GM19043 (cell line): ENCODE data around the gene MED25.
A peak's percentile ranks its signal among the peaks of the same experiment; 100 is the strongest.

ENCODE experiments used
- ATAC-seq: cut with Tn5 transposase; IDR thresholded peaks from one replicate; pipeline ENCODE4 v1.9.1; 2021; ENCODE audit warnings: low read depth; ENCODE audit not compliant: unreplicated experiment

Gene MED25

DNA sequence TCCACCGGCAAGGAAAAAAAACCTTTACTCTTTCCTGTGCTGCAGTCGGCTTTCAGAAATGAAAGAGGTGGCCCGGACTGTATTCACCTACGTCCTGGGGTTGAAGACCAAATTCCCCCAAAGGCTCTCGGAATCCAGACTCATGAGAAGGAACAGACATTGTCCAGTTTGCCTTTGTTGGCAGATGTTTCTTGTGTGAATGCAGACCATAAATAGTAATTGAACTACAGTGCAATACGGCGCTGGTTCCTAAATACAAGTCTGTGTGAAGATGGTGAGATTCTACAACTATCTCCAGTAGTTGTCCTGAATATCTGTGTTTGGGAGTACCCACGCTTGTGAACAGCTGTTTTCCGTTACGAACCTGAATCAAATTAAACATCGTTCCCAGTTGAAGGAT lies 21.6 kb downstream of the MED25 start:
- no peak for ATAC-seq

DNA sequence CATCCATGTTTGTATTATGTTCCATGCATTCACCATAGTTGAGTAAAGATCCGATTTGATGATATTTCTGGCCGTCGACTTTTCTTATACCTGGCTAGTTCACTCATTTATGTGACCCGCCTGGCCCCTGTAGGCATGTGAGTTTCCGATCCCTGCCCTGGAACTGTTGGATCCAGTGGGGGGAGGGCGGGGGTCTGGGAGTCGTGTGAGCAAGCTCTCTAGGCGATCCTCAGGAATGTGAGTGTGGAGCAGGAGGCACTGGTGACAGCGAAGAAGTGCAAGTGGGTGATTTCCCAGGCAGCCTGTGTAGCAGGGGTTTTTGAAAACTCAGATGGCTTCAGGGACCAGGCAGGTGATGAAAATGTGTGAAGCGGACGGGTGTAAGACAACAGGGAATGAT lies 22.2 kb downstream of the MED25 start:
- ATAC-seq = no peak

DNA sequence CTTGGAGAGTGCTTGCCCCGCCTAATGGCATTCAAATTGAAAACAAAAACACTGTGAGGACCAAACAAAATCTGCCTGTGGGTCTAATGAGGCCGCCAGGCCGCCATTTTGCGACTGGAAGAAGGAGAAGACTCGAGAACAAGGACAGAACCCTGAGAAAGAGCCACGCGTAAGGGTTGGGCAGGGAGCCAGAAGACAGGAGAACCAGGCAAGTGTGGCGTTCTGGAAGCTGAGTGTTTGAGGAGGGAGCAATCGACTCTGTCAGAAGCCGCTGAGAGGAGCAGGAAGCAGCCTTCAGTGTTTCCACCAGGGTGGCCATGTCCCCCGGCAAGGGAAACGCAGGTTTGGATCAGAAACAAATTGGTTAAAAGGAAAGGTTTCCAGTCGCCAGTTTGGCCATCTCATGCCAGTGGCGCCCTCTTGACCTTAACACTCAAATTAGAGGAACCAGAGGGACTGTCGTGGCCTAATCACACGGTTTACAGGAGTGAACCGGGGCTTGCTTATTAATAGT lies 22.7 kb downstream of the MED25 start:
- no peak for ATAC-seq

DNA sequence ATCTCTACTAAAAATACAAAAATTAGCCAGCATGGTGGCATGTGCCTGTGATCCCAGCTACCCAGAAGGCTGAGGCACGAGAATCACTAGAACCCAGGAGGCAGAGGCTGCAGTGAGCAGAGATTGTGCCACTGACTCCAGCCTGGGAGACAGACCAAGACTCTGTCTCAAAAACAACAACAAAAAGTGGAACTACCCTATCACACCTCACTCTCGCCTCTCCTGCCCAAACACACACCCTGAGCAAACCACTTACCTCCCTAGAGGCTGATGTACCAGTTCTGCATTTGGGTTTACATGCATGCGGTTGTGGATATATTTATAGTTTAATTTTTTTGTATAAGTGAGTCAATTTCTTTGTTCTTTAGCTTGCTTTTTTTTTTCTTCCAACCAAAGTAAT lies 25.2 kb downstream of the MED25 start:
- ATAC-seq = no peak

DNA sequence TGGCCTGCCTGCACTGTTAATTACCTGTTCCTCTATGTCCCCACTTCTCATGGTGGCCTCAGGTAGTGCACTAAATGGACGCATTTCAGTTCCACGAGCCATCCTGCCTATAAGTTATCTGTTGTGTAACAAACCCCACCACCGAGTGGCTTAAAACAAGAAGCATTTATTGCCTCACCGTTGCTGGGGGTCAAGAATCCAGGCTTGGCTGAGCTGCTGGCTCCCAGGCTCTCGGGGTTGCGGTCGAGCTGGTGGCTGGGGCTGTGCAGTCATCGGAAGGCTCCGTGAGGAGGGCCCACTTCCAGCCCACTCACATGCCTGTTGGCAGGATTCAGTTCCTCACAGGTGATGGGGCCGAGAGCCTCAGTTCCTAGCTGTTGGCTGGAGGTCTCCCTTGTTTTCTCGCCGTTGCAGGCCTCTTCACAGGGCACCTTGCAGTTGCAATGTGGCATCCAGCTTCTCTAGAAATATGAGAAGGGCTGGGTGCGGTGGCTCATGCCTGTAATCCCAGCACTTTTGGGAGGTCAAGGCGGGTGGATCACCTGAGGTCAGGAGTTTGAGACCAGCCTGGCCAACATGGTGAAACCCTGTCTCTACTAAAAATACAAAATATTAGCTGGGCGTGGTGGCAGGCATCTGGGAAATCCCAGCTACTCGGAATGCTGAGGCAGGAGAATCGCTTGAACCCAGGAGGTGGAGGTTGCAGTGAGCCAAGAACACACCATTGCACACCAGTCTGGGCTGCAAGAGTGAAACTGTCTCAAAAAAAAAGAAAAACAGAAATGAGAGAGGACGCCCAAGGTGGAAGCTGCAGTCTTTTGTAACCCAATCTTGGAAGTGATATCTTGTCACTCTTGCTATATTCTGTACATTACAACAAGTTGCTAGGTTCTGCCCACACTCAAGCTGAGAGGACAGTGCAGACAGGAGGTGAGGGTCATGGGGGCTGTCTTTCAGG lies 26.3 kb downstream of the MED25 start:
- no peak for ATAC-seq

DNA sequence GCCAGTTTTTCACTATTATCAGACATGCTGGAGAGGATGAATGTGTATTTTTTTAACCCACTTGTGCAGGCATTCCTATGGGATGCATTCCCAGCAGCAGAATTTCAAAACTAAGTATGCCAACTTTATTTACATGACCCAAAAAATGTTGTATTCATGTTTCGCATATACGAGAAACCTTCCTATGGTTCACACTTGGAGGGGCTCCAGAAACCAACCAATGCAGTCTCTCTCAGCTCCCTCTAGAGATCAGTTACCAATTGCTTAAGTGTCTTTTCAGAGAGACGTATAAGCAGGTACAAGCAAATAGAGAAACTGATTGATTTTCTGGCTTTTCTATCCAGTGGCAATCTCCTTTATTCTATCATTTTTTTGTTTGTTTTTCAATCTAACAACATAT lies 27.3 kb downstream of the MED25 start:
- no peak for ATAC-seq

DNA sequence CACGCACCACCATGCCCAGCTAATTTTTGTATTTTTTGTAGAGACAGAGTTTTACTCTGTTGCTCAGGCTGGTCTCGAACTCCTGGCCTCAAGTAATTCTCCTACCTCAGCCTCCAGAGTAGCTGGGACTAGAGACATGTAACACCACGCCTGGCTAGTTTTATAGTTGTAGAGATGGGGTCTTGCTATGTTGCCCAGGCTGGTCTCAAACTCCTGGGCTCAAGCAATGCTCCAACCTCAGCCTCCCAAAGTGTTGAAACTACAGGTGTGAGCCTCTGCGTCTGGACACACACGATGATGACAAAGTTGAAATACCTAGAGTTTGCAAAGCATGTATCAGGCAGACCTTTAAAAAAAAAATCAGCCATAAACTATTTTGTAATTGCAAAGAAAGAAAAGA lies 28.3 kb downstream of the MED25 start:
- ATAC-seq = no peak

DNA sequence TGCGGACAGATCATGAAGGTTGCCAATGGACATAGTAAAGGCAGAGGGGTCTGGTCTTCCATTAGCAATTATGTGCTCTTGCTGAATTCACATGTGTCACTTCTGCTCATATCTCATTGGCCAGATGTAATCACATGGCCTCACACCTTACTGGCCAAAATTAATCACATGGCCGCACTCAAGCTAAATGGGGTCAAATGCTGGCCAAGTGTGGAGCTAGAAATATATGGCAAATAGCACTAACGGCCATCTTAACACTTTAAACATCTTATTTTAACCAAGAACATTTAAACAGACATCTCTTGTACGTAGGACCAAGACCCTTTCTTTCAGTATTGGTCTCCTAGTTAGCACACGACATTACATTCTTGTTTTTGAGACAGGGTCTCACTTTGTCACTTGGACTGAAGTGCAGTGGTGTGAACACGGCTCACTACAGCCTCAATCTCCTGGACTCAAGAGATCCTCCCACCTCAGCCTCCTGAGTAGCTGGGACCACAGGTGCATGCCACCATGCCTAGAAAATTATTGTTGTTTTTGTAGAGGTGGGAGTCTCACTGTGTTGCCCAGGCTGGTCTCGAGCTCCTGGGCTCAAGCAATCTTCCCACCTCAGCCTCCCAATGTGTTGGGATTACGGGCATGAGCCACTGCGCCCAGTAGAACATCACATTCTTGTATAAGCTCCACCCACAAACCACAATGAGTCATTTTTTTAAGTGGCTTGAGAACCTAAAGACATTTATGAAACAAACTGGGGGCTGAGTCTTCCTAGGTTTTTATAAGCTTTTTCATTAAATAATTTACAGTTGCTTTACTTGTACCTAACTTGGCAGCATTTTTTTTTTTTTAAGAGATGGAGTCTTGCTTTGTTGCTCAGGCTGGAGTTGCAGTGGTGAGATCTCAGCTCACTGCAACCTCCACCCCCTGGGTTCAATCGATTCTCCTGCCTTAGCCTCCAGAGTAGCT lies 29.9 kb downstream of the MED25 start:
- no peak for ATAC-seq

DNA sequence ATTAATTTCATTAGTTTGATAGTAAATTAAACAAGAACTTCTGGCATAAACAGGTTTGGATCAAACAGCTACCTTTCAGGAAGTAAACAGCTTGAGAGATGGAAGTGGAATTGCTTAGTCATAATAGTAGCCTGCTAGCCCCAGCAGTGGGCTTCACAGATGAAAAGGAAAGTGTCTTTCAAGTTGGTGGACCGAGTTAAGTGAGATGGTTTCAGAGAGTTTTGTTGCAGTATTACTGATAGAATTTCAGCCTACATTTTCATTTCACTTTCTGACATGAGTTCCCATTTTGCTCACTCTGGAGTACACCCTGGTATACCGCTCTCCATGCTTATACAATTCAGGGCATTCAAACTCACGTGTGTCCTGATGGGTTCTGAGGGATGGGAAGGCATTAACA lies 30.8 kb downstream of the MED25 start:
- no peak for ATAC-seq

DNA sequence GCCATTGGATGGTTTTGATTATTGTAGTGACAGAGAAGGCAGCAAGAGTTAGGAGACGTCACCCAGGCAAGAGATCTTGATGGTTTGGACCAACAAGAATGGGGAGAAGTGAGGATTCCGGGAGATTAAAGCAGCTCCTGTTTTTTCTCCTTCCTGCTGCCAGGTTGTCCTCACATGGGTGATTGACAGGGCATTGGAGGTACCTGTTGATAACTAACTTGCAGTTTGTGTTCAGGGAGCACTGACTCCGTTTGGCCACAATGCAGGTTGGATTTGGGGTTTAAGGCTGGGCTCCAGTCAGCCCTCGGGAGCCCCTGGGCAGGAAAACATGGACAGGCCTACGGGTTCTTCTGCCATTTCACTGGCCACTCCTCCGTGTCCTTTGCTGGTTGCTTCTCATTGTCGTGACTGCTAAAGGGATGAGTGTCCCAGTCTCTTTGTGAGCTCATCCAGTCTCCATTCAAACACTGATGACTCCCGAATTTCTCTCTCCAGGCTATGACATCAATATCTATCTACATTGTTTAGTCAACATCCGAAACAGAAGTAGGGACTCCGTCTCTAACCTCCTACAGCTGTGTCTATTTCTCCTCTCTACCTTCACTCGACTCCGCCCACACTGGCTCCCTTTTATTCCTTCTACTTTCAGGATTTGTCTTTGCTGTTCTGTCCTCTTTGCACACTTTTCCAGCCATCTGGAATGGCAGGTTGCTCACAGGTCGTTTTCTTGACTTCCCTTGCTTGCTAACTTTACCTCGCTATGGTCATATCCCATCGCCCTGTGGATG lies 31.5 kb downstream of the MED25 start:
- ATAC-seq = no peak

DNA sequence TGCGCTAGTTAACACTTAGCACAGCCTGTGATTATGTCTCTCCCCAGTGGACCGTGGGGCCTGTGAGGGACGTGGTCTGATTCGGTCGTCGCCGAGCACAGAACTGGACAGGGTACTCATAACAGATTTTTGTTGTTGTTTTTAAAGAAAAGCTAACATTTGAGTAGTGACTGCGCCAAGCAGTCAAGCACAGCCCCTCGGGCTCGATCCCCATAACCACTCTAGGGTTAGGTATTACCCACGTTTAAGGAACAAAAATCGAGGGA lies 32.1 kb downstream of the MED25 start:
- no peak for ATAC-seq

DNA sequence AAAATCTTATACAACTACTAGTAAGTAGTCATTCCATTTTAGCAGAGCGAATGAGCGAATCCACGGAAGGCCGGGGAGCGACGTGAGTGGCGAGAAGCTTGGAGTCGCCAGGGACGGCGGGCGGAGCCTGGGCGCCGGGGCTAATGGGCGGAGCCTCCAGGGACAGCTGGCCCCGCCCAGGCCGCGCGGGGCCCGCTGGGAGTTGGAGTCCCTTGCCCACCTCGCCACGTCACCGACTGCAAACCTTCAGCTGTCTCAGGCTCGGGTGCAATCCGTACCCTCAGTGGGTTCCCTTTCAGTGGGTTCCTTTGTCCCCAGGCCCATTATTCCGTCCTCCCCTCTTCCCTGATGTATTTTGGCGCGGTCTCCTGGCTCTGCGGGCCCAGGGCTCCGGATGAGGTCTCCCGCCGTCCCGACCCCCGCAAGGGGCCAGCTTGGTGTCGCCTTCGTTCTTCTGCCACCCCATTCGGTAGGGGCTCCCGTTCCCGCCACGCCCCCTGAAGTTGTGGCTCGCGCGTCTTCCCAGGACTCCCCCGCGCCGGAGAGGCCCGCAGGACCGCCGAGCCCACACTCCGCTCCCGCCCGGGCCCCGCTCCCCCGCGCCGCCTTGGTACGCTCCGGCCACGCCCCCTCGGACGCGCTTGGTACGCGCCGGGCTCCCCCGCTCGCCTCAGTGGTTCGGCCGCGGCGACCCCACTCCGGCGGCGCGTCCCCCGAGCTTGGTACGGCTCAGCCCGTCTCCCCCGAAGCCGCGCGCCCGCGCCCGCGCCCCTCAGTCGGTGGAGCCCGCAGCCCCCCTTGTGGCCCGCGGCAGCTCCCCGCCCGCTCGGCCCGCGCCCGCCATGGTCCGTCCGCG lies 32.6 kb downstream of the MED25 start, which contains the start of gene PTOV1:
Gene PTOV1 (plus strand): TSS at position 673 of the 856 bp plus-strand sequence.
- ATAC-seq = peak; percentile 71

DNA sequence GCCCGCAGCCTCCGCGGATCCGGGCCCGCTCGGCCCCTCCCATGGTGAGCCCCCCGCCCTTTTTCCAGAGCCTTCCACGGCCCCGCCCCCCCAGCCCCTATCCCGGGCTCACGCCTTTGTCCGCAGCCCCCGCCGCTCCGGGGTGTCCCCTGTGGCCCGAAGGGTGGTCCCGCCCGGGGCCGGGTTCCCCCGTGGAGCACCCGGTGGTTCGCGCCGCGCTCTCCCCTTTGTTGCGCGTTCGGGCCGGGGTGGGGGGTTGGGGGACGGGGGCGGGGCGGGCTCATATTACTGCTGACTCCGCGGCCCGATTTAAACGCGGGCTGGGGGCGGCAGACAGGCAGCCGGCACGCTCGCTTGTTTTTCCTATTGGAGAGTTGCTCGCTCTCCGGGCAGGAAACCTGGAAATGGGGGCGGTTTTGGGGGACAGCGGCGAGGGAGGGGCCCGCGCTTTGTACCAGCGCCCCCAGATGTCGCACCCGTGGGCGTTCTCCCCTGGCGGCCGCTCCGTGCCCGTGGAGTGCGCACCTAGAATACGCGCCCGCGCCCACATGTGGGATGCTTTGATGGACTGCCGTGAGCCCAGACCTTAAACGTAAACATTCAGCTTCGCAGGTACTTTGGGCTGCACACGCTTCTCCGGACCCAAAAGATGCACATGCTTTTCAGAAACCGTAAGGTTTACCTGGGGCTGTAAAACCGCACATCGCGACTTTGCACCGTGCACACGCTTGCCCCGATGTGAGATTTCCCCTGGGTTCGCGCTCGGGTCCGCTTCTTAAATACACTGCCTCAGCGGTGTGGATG lies 33.6 kb downstream of the MED25 start:
- no peak for ATAC-seq

DNA sequence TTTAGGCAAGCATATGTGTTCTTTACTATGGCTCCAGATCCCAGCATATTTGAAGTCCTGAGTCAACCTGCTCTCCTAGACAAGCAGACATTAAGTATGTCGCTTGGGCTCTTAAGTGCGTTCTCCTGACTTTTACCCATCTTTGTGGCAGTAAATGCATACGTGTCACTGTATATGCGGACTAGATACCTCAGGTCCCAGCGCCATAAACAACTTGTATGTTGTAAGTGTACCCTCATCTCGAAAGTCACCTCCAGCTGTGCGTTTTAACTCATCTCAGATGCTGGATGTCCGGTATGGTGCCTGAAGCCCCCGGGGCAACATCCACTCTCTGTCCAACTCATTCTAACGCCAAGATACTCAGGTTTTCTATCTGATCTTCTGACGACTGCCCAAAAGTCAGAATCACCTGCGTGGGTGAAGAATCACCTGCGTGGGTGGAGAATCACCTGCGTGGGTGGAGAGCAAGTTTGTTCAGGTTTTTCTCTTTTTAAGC lies 34.6 kb downstream of the MED25 start:
- ATAC-seq = no peak

DNA sequence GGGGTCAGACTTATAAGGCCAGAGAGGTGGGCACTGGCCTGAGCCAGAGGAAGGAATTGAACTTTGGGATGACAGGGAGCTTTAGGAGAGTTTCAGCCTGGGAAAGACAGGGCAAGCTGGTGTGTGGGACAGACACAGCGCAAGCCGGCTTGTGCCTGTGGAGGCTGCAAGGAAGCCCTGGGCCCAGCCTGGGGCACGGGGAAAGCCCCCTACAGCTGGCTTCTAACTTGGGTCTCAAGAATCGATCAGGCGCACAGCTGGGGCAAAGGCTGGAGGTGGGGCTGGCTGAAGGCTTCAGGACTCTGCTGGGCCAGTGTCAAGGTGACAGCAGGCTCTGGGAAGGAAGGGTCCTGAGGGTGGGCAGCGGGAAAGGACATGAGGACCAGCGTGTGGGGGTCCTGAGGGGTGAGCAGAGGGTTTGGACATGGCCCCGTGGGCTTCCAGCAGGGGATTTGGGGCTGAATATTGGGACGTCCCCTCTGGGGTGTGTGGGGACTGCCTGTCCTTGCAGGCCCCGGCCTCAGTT lies 35.8 kb downstream of the MED25 start:
- ATAC-seq = no peak

DNA sequence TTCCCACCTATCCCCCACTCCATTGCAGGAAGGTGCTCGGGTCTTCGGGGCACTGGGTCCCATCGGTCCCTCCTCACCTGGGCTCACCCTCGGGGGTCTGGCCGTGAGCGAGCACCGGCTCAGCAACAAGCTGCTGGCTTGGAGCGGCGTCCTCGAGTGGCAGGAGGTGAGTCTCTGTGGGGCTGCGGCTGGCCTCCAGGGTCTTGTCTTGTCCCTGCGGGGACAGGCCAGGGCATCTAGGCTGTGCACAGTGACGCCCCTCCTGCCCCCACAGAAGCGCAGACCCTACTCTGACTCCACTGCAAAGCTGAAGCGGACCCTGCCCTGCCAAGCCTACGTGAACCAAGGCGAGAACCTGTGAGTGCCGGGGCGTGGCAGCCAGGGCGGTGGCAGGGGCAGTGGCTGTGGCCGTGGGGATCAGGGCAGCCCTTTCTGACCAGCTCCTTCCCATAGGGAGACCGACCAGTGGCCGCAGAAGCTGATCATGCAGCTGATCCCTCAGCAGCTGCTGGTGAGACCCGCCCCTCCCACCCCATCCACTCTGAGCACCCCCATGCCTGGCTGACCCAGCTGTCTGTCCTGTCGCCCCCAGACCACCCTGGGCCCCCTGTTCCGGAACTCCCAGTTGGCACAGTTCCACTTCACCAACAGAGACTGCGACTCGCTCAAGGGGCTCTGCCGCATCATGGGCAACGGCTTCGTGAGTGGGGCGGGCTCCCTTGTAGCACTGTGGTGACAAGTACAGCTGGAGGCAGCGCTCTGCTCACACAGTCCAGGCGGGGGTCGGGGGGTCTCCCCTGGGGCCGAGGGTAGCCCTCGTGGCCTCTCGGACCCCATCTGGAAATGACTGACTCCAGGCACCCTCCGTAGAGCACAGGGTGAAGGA lies 36.5 kb downstream of the MED25 start:
- no peak for ATAC-seq

DNA sequence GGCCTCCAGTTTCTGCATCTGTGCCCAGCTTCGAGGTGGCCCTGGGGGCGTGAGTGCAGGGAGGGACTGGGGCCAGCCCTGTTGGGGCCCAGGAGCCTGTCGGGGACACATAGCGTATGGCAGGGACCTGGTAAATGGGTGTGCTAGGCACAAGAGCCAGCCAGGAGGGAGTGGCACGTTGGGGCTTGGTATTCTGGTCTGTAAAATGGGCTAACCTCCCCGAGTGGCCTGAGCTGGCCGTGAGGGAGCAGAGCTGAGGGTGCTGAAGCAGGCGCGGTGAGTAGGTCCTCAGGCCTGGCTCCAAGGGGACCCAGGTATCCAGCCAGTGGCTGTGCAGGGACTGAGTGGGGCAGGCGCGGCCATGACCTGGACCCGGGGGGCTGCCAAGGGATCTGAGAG lies 37.2 kb downstream of the MED25 start:
- no peak for ATAC-seq
